ENCODE results near the gene SIX3. TPM values are rescaled to one million over a fixed set of nuclear protein-coding genes. Genes with fewer than 3 reads are reported as not detected.

Gene SIX3
- total RNA-seq, result under 1 TPM in 1 of 2 donors, not detected in 1; 0.52 TPM

GRCh38 chr2:44941551-44942234 is at the start of gene SIX3:
SIX3 (plus strand) TSS chr2:44941702; CDS start chr2:44942105, 403 bp downstream.
- H3K27ac ChIP-seq, result no peak within 1 kb of the TSS
- no peaks in the 10 kb centered on the region for H3K9me3 ChIP-seq
- TF ChIP-seq, protein P1, sequence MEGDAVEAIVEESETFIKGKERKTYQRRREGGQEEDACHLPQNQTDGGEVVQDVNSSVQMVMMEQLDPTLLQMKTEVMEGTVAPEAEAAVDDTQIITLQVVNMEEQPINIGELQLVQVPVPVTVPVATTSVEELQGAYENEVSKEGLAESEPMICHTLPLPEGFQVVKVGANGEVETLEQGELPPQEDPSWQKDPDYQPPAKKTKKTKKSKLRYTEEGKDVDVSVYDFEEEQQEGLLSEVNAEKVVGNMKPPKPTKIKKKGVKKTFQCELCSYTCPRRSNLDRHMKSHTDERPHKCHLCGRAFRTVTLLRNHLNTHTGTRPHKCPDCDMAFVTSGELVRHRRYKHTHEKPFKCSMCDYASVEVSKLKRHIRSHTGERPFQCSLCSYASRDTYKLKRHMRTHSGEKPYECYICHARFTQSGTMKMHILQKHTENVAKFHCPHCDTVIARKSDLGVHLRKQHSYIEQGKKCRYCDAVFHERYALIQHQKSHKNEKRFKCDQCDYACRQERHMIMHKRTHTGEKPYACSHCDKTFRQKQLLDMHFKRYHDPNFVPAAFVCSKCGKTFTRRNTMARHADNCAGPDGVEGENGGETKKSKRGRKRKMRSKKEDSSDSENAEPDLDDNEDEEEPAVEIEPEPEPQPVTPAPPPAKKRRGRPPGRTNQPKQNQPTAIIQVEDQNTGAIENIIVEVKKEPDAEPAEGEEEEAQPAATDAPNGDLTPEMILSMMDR (IDR thresholded peaks at IDR 0.05), result no peak
- TF ChIP-seq POLR2A (IDR thresholded peaks at IDR 0.05), result no peak
- no peaks in the 10 kb centered on the region for H3K36me3 ChIP-seq (replicated peaks in 1 of 2; ENCODE audit: insufficient read depth in 1 of 2, low read depth in 2 of 2)
- ATAC-seq (peak; percentile 34), DNase-seq (peak in 1 of 4 donors; percentile 38)
- intact Hi-C loops (cut with DNase I), result no loop called here
- peaks cover 0 to 56% of the 10 kb centered on the region in 2 donors for H3K27me3 ChIP-seq
- WGBS, 2 donors, result 1 to 2% methylated on average over 26 to 38 of the region's 39 CpGs
- peak within 1 kb of the TSS in 1 of 2 donors; percentile 12 for H3K4me3 ChIP-seq
- H3K4me1 ChIP-seq, result peaks cover 49% of the 10 kb centered on the region

GRCh38 chr2:44894058-44894457 is 47.4 kb upstream of the SIX3 start:
- H3K4me1 ChIP-seq, result no peaks in the 10 kb centered on the region
- no peaks in the 10 kb centered on the region for H3K9me3 ChIP-seq
- intact Hi-C loops (cut with DNase I), result no loop called here
- H3K36me3 ChIP-seq (replicated peaks in 1 of 2; ENCODE audit: insufficient read depth in 1 of 2, low read depth in 2 of 2), result no peaks in the 10 kb centered on the region
- ATAC-seq (no peak), DNase-seq (no peak)
- no peak overlapping the region for H3K4me3 ChIP-seq
- H3K27ac ChIP-seq, result no peak overlapping the region
- TF ChIP-seq, protein P1 (IDR thresholded peaks at IDR 0.05), result no peak
- no peak for TF ChIP-seq POLR2A (IDR thresholded peaks at IDR 0.05)
- no peaks in the 10 kb centered on the region for H3K27me3 ChIP-seq
- 37 to 45% methylated on average over 8 of the region's 8 CpGs for WGBS, 2 donors

DNA sequence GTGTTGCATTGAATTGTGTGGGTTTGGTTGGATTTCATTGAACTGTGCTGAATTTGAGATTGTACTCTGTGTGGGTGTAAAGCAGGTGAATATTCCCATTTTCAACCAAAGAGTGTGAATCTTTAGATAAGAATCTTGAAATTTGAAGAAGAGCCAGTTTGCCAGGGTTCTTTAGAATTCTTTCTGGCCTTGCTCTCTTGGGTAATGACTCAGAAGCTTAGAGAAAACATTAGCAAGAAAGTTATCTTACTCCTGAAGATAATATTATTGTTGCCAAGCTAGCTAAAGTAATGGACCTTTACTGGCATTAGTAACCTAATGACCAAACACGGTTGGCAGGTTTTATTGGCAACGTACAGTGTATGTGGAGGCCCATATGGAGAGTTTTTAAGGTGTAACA is 46.4 kb upstream of the SIX3 start:
- no peak for ATAC-seq
- intact Hi-C loops (cut with DNase I), result no loop called here
- Histone ChIP-seq H3K27ac (no peak overlapping the region), H3K27me3 (no peaks in the 10 kb centered on the region), H3K9me3 (no peaks in the 10 kb centered on the region), H3K4me3 (no peak overlapping the region), H3K4me1 (no peaks in the 10 kb centered on the region), H3K36me3 (replicated peaks in 1 of 2; ENCODE audit: insufficient read depth in 1 of 2, low read depth in 2 of 2) (no peaks in the 10 kb centered on the region)
- TF ChIP-seq, protein P1 (IDR thresholded peaks at IDR 0.05), result no peak
- no peak for TF ChIP-seq POLR2A (IDR thresholded peaks at IDR 0.05)
- no peak for DNase-seq
- 44 to 64% methylated on average over 2 of the region's 2 CpGs for WGBS, 2 donors

DNA sequence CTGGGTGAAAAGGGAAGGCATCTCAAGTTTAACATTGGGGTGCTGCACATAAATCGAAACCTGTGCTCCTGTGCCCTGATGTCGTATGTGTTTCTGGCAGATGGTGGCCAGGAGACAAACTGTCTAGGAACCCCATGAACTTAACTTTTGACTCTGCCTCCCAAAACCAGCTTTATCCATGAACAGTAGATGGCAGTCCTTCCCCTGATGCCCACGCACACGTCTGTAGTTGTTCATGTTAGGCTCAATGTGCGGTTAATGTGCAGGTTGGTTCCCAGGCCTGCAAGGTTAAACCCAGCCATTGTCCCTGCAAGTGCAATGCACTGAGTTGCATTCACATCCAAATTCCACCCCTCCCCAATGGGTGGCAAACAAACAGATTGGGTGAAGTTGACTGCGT is 44.1 kb upstream of the SIX3 start:
- Histone ChIP-seq H3K9me3 (no peaks in the 10 kb centered on the region), H3K4me1 (no peaks in the 10 kb centered on the region), H3K4me3 (no peak overlapping the region), H3K27me3 (no peaks in the 10 kb centered on the region), H3K27ac (no peak overlapping the region), H3K36me3 (replicated peaks in 1 of 2; ENCODE audit: insufficient read depth in 1 of 2, low read depth in 2 of 2) (no peaks in the 10 kb centered on the region)
- no peak for DNase-seq
- TF ChIP-seq, protein P1 (IDR thresholded peaks at IDR 0.05), result no peak
- TF ChIP-seq POLR2A (IDR thresholded peaks at IDR 0.05), result no peak
- intact Hi-C loops (cut with DNase I), result no loop called here
- ATAC-seq, result no peak
- 64 to 81% methylated on average over 6 of the region's 6 CpGs for WGBS, 2 donors

Data from body of pancreas (tissue), 4 donors.